Measurements from ENCODE around the gene NEFH.
A peak's percentile ranks its signal among the peaks of the same experiment; 100 is the strongest.

The NEFH gene

DNA sequence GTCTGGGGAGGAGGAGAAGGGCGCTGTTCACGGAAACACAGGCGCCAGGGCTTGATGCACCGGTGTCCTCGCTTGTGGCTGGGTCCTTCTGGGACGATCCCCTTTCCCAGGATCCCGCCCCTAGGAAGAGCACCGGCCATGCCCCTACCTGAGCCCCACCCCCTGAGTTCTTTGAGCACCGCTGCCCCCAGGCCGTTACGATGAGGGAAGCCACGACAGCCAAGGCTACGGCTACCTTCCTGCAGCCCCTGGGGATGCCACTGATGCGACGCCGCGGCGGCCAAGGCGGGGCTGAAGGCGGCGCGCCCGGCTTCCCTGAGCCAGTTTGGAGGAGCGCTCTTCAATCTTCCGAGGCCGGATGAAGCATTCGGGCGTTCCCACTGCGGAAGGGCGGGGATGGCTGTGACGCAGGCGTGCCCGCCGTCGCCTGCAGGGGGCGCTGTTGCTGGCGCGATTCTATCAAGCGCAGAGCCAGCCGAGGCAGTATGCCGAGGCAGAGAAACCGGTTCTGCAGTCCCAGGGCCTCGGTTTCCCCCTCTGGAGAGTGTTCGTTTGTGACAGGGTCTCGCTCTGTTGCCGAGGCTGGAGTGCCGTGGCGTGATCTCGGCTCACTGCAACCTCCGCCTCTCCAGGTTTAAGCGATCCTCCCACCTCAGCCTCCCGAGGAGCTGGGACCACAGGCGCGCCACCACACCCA, 9.7 kb upstream of the NEFH start:
- DNase-seq (ENCODE audit: low read depth, low spot score) = no peak
- Histone ChIP-seq H3K4me3 (peak overlapping the region; percentile 56; the same call in 1 of the 2 replicates), H3K9ac (ENCODE audit: insufficient read length) (no peak overlapping the region), H3K9me3 (ENCODE audit: low read depth, low read length) (no peaks in the 10 kb centered on the region), H3K36me3 (ENCODE audit: insufficient read depth, low read length) (no peaks in the 10 kb centered on the region), H3K27ac (no peak overlapping the region)
- no peak for TF ChIP-seq EZH2 (IDR thresholded peaks at IDR 0.05)
- TF ChIP-seq POLR2AphosphoS5 (IDR thresholded peaks at IDR 0.05; ENCODE audit: borderline replicate concordance, low read depth, low read length) = no peak
- TF ChIP-seq FOXP2 (optimal IDR thresholded peaks at IDR 0.05; ENCODE audit: control extremely low read depth, extremely low read length, insufficient read depth) = no peak

DNA sequence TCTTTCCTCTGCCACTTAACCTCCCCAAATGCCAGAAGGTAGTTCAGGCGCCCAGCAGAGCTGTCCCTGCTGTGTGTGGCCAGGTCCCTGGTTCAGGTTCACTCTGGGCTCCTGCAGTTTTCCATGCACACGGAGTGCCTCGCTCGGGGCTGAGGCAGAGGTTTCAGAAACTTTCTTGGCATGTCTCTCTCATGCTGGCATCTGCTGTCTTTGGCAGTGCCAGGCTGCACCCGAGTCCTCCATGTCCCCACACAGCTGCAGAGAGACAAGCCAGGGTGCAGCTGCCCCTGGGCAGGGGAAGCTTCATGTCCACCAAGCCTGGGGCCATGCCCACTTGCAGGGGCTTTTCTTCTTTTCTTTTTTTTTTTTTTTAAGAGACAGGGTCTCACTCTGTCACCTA, 7.0 kb upstream of the NEFH start:
- H3K9ac ChIP-seq (ENCODE audit: insufficient read length) = no peak overlapping the region
- TF ChIP-seq EZH2 (IDR thresholded peaks at IDR 0.05) (no peak), FOXP2 (optimal IDR thresholded peaks at IDR 0.05; ENCODE audit: control extremely low read depth, extremely low read length, insufficient read depth) (no peak), POLR2AphosphoS5 (IDR thresholded peaks at IDR 0.05; ENCODE audit: borderline replicate concordance, low read depth, low read length) (no peak)
- H3K9me3 ChIP-seq (ENCODE audit: low read depth, low read length) = no peaks in the 10 kb centered on the region
- H3K27ac ChIP-seq = no peak overlapping the region
- no peak overlapping the region for H3K4me3 ChIP-seq
- DNase-seq (ENCODE audit: low read depth, low spot score) = no peak
- H3K36me3 ChIP-seq (ENCODE audit: insufficient read depth, low read length) = no peaks in the 10 kb centered on the region

DNA sequence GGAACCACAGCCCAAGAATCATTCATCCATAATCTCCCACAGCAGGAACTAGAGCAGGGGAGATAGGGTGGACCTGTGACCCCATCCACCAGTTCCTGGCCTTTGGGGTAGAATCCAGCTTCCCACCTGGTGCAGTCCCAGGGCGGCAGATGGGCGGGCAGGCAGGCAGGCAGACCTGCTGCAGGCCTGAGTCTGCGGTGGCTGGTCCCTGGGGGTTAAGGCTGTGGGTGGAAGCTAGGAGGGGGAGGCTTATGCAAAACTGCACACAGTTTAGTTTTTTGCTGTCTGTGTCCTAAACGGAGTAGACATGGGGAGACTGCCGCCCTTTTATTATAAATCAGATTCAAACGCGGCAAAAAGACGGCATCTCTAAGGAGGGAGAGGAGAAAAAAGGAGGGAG, 4.5 kb upstream of the NEFH start:
- TF ChIP-seq FOXP2 (optimal IDR thresholded peaks at IDR 0.05; ENCODE audit: control extremely low read depth, extremely low read length, insufficient read depth) (no peak), POLR2AphosphoS5 (IDR thresholded peaks at IDR 0.05; ENCODE audit: borderline replicate concordance, low read depth, low read length) (no peak), EZH2 (IDR thresholded peaks at IDR 0.05) (no peak)
- Histone ChIP-seq H3K36me3 (ENCODE audit: insufficient read depth, low read length) (no peaks in the 10 kb centered on the region), H3K27ac (no peak overlapping the region), H3K9ac (ENCODE audit: insufficient read length) (no peak overlapping the region), H3K9me3 (ENCODE audit: low read depth, low read length) (no peaks in the 10 kb centered on the region), H3K4me3 (no peak overlapping the region)
- DNase-seq (ENCODE audit: low read depth, low spot score) = no peak

DNA sequence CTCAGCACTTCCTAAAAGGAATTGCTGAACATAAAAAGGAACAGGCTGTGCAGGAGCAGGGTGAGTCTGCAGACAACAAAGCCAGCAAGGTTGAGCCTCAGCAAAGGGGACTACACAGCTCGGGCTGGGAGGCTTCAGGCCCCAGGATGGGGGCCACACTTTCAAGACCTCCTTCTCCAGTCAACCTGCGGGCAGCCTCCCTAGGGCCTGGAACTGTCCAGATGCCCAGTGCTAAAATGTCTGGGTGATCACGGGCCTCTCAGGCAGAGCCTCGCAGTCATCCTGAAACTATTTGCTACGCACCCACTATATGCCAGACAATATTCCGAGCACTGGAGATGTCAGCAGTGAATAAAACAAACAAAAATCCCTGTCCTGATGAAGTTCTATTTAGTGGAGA, 3.9 kb upstream of the NEFH start:
- Histone ChIP-seq H3K9me3 (ENCODE audit: low read depth, low read length) (no peaks in the 10 kb centered on the region), H3K9ac (ENCODE audit: insufficient read length) (no peak overlapping the region), H3K27ac (no peak overlapping the region), H3K4me3 (no peak overlapping the region), H3K36me3 (ENCODE audit: insufficient read depth, low read length) (no peaks in the 10 kb centered on the region)
- no peak for TF ChIP-seq POLR2AphosphoS5 (IDR thresholded peaks at IDR 0.05; ENCODE audit: borderline replicate concordance, low read depth, low read length)
- no peak for TF ChIP-seq EZH2 (IDR thresholded peaks at IDR 0.05)
- no peak for TF ChIP-seq FOXP2 (optimal IDR thresholded peaks at IDR 0.05; ENCODE audit: control extremely low read depth, extremely low read length, insufficient read depth)
- DNase-seq (ENCODE audit: low read depth, low spot score) = no peak

DNA sequence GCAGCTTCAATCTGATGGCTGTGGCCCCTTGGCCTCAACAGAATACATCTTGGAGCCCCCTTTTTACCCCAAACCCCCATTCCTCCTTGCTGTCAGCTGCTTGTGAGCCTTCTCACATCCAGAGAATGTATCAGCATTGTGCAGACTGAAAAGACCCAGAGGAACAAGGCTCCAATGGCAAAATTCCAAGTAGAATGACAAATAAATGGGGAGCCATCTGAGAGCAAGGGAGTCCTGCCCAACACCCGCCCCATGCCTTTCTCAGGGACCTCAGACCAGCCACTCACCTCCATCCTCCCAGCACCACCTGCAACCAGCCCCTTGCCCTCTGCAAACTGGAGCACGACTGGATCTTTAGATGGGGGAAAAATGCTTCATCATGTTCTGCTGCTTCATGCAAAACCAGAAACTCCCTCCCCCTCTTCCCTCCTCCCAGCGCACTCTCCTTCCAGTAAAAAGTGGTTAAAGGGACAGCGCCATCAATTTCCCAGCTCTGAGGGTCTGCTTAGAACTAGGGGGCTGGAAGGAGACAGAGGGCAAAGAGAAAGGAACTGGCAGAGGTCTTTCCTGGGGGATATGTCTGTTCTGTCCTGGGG, 2.2 kb upstream of the NEFH start:
- no peaks in the 10 kb centered on the region for H3K36me3 ChIP-seq (ENCODE audit: insufficient read depth, low read length)
- H3K9me3 ChIP-seq (ENCODE audit: low read depth, low read length) = no peaks in the 10 kb centered on the region
- H3K27ac ChIP-seq = no peak overlapping the region
- no peak overlapping the region for H3K4me3 ChIP-seq
- H3K9ac ChIP-seq (ENCODE audit: insufficient read length) = no peak overlapping the region
- TF ChIP-seq EZH2 (IDR thresholded peaks at IDR 0.05) (no peak), FOXP2 (optimal IDR thresholded peaks at IDR 0.05; ENCODE audit: control extremely low read depth, extremely low read length, insufficient read depth) (no peak), POLR2AphosphoS5 (IDR thresholded peaks at IDR 0.05; ENCODE audit: borderline replicate concordance, low read depth, low read length) (no peak)
- no peak for DNase-seq (ENCODE audit: low read depth, low spot score)

DNA sequence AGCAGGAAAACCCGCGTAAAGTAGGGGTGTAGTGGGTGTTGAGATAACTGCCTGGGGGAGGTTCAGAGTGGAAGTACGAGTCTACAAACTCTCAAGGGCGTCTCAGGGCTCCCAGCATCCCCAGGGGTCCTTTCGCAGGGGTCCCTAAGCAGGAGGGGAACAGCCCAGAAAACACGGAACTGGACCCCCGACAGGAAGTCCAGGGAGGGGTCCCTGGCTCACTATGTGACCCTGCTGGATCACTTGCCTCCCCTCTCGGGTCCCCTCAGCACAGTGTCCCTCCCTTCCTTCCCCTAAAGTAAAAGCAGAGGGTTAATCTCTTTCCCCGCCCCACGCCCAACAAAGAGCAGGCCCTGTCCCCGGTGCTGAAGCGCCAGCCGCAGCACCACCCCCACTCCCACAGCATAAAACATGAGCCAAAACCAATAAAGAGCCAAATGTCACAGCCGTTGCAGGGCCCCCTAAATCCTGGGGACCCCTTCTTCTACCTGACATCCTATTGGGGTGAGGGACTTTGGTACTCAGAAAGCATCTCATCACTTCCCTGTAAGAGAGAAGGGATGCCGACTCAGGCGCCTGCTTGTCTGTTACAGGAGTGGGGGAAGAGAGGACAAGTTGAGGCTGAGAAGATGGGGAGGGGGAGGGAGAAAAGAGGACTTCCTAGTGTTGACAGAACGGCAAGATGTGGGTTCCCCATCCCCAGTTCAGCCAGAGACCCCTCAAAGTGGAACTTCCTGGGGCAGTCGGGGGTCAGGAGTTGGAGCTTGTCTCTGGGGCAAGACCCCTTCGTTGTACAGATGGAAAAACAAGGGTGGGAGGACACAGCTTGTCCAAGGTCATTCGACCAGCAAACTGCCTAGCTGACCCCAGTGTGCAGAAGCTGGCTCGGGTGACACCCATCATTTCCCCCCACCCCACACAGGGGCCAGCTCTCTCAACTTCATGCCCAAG, 1.4 kb upstream of the NEFH start:
- Histone ChIP-seq H3K36me3 (ENCODE audit: insufficient read depth, low read length) (no peaks in the 10 kb centered on the region), H3K9ac (ENCODE audit: insufficient read length) (no peak overlapping the region), H3K4me3 (no peak overlapping the region), H3K27ac (no peak overlapping the region), H3K9me3 (ENCODE audit: low read depth, low read length) (no peaks in the 10 kb centered on the region)
- no peak for TF ChIP-seq POLR2AphosphoS5 (IDR thresholded peaks at IDR 0.05; ENCODE audit: borderline replicate concordance, low read depth, low read length)
- TF ChIP-seq EZH2 (IDR thresholded peaks at IDR 0.05) = no peak
- no peak for TF ChIP-seq FOXP2 (optimal IDR thresholded peaks at IDR 0.05; ENCODE audit: control extremely low read depth, extremely low read length, insufficient read depth)
- DNase-seq (ENCODE audit: low read depth, low spot score) = no peak

DNA sequence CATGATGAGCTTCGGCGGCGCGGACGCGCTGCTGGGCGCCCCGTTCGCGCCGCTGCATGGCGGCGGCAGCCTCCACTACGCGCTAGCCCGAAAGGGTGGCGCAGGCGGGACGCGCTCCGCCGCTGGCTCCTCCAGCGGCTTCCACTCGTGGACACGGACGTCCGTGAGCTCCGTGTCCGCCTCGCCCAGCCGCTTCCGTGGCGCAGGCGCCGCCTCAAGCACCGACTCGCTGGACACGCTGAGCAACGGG, 169 bp downstream of the NEFH start:
- Histone ChIP-seq H3K36me3 (ENCODE audit: insufficient read depth, low read length) (no peaks in the 10 kb centered on the region), H3K9ac (ENCODE audit: insufficient read length) (no peak overlapping the region), H3K4me3 (peak overlapping the region; percentile 38), H3K27ac (no peak overlapping the region), H3K9me3 (ENCODE audit: low read depth, low read length) (no peaks in the 10 kb centered on the region)
- TF ChIP-seq POLR2AphosphoS5 (IDR thresholded peaks at IDR 0.05; ENCODE audit: borderline replicate concordance, low read depth, low read length) (no peak), EZH2 (IDR thresholded peaks at IDR 0.05) (peak; percentile 40)
- DNase-seq (ENCODE audit: low read depth, low spot score) = no peak

DNA sequence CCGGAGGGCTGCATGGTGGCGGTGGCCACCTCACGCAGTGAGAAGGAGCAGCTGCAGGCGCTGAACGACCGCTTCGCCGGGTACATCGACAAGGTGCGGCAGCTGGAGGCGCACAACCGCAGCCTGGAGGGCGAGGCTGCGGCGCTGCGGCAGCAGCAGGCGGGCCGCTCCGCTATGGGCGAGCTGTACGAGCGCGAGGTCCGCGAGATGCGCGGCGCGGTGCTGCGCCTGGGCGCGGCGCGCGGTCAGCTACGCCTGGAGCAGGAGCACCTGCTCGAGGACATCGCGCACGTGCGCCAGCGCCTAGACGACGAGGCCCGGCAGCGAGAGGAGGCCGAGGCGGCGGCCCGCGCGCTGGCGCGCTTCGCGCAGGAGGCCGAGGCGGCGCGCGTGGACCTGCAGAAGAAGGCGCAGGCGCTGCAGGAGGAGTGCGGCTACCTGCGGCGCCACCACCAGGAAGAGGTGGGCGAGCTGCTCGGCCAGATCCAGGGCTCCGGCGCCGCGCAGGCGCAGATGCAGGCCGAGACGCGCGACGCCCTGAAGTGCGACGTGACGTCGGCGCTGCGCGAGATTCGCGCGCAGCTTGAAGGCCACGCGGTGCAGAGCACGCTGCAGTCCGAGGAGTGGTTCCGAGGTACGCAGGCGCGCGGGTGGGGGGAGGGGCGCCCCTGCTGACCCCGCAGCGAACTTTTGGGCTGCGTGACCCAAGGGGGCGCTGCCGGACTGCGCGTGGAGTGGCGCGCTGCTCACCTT, 670 bp downstream of the NEFH start:
- no peaks in the 10 kb centered on the region for H3K9me3 ChIP-seq (ENCODE audit: low read depth, low read length)
- H3K27ac ChIP-seq = no peak overlapping the region
- H3K4me3 ChIP-seq = peak overlapping the region; percentile 63
- no peaks in the 10 kb centered on the region for H3K36me3 ChIP-seq (ENCODE audit: insufficient read depth, low read length)
- DNase-seq (ENCODE audit: low read depth, low spot score) = no peak
- peak overlapping the region; percentile 26 for H3K9ac ChIP-seq (ENCODE audit: insufficient read length)
- peak; percentile 7 for TF ChIP-seq EZH2 (IDR thresholded peaks at IDR 0.05)
- TF ChIP-seq POLR2AphosphoS5 (IDR thresholded peaks at IDR 0.05; ENCODE audit: borderline replicate concordance, low read depth, low read length) = peak; percentile 28; the same call in 1 of the 2 replicates
- TF ChIP-seq FOXP2 (optimal IDR thresholded peaks at IDR 0.05; ENCODE audit: control extremely low read depth, extremely low read length, insufficient read depth) = no peak

Measured in SK-N-MC (cell line).